ENCODE measurements around the gene JAK3.

GRCh38 chr19:17877696-17878095 is 29.9 kb upstream of the JAK3 start:
- TF ChIP-seq ATF1 (CRISPR knock-in tag; IDR thresholded peaks at IDR 0.05) = no peak
- no peak for TF ChIP-seq ZBTB21 (CRISPR knock-in tag; IDR thresholded peaks at IDR 0.05; ENCODE audit: borderline replicate concordance)
- no peak for TF ChIP-seq KAT7 (CRISPR knock-in tag; IDR thresholded peaks at IDR 0.05; ENCODE audit: borderline replicate concordance)
- no peak for TF ChIP-seq USF1 (CRISPR knock-in tag; IDR thresholded peaks at IDR 0.05)

Measured in WTC11 (cell line).